HG03457 (cell line): ENCODE data around the gene CDYL2.
"Not testable (repeated sequence)": the region's sequence is repeated elsewhere in the genome, so short reads cannot be mapped to it uniquely, and the experiment has no call there.

ENCODE experiments used
- ATAC-seq: cut with Tn5 transposase; IDR thresholded peaks from one replicate; pipeline ENCODE4 v1.9.1; 2021; ENCODE audit warnings: moderate number of reproducible peaks; ENCODE audit not compliant: unreplicated experiment

Gene CDYL2, protein sequence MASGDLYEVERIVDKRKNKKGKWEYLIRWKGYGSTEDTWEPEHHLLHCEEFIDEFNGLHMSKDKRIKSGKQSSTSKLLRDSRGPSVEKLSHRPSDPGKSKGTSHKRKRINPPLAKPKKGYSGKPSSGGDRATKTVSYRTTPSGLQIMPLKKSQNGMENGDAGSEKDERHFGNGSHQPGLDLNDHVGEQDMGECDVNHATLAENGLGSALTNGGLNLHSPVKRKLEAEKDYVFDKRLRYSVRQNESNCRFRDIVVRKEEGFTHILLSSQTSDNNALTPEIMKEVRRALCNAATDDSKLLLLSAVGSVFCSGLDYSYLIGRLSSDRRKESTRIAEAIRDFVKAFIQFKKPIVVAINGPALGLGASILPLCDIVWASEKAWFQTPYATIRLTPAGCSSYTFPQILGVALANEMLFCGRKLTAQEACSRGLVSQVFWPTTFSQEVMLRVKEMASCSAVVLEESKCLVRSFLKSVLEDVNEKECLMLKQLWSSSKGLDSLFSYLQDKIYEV

DNA sequence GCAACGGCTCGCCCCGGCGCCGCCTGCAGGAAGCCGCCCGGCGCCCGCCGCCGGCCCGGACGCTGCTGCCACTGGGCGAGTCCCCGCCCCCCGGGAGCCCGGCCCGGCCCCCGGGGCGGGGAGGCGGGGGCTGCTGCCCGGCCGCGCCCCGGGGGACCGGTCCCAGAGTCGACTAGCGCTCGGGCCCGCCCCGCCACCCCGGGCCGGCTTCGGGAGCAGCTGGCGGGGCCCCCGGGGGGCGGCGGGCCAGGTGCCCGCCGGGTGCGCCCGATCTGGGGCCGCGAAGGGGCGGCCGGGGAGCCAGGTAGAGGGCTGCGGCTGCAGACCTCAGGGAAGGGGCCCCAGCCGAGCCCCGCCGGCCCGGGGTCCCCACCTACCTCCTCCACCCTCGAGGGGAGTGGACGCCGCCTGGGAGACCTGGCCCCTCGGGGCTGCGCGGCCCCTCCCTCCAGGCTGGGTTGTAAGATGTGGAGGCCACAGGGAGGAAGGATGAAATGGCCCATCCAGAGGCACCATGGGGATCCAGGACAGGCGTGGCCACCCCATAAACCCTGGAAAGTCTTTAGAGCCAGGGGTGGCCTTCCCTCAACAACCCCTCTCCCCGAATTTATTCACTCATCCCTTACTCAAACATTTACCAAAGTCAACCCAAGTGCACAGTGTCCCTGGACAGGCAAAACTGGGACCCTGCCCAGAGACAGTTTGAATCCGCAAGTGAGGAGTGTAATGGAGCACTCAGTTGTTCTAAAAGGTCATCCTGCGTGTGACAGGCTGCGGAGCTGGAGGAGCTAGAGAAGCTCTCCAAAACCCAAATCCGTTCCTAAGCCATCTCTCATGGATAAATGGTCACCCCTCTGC lies at the start of gene CDYL2:
Gene CDYL2, minus strand, starts transcription at position 73 of the 858 bp plus-strand sequence. CDS start 425 bp downstream, outside the sequence.
- peak; percentile 68 for ATAC-seq

- no peak for ATAC-seq
Measured at GRCh38 chr16:80852261-80852872, 48.0 kb upstream of the CDYL2 start.

DNA sequence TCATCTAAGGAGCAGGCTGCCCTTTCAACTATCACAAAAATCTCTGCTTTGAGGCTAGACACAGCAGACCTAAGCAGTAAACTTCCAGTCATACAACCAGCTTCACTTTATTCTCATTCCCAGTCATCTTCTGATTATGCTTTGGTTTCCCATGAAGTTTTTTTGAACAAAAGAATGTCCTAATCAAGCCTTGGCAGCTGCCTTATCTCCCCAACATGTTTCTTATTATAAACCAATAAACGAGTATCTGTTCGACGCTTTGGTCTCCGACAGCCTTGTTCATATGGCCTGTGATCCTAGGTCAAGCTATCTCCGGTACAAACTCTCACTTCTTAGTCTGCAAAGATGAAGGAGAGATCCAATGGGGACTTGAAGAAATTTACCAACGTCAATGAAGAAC lies 47.4 kb upstream of the CDYL2 start:
- no peak for ATAC-seq

- no peak for ATAC-seq
Measured at GRCh38 chr16:80850757-80851156, 46.4 kb upstream of the CDYL2 start.

- ATAC-seq: no peak
Measured at GRCh38 chr16:80848862-80849261, 44.5 kb upstream of the CDYL2 start.

GRCh38 chr16:80846680-80847079 lies 42.3 kb upstream of the CDYL2 start:
- ATAC-seq: no peak

- no peak for ATAC-seq
Measured at GRCh38 chr16:80846275-80846674, 41.9 kb upstream of the CDYL2 start.

DNA sequence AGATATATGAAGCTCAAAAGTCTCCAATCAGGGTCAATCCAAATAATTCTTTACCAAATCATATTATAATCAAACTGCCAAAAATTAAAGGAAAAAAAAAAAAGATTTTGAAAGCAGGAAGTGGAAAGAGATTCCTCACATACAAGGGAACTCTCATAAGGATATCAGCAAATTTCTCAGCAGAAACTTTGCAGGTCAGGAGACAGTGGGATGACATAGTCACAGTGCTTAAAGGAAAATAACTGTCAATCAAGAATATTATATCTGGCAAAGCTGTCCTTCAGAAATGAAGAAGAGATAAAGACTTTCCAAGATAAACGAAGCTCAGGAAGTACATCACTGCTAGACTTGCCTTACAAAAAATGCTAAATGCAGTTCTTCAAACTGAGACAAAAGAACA lies 40.0 kb upstream of the CDYL2 start:
- ATAC-seq: no peak

- ATAC-seq: no peak
Measured at GRCh38 chr16:80841231-80841630, 36.8 kb upstream of the CDYL2 start.

DNA sequence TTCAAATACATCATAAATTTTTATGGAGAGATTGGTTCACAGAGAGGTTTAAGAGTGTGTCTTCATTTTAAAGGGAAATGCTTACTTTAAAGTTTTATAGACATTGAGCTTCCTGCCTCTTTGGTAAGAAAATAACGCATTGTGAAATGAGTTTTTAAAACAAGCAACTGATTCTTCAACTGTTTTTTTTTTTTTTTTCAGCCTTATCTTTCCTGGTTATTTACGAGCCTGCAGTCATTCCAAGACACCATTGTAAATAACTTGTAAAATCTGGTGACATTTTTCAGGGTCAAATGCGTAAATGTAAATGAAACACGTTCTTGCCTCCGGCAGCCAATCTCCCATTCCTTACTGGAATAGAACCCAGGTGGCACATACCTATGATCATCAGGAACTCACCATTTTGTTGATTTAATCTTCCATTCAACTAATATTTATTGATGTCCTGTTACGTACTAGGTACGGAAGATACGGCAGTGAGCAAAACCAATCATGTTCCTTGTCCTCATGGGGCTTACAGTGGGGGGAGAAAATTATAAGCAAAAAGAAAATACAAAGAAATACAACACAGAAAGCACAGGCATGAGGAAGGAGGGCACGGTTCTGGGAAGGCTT lies 33.2 kb upstream of the CDYL2 start:
- ATAC-seq: no peak

GRCh38 chr16:80836846-80837245 lies 32.4 kb upstream of the CDYL2 start:
- ATAC-seq: no peak

- ATAC-seq: no peak
Measured at GRCh38 chr16:80836202-80836601, 31.8 kb upstream of the CDYL2 start.

DNA sequence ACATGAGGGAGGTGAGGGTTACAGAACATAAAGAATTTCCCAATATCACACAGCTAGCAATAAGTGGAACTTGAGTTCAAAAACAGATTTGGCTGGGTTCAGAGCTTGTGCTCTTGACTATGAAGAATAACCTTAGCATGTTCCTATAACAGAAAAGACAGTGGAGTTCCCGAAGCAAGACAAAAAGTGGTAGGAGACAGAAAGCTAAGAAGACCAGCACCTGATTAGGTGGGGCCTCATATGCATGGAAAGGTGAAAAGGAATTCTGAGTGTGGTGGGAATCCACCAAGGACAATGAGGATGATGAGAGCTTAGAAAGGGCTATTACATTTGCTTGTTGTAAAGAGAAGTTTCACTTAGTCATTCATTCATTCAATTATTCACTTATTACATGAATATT lies 26.6 kb upstream of the CDYL2 start:
- no peak for ATAC-seq

GRCh38 chr16:80828495-80828894 lies 24.1 kb upstream of the CDYL2 start:
- ATAC-seq: no peak

DNA sequence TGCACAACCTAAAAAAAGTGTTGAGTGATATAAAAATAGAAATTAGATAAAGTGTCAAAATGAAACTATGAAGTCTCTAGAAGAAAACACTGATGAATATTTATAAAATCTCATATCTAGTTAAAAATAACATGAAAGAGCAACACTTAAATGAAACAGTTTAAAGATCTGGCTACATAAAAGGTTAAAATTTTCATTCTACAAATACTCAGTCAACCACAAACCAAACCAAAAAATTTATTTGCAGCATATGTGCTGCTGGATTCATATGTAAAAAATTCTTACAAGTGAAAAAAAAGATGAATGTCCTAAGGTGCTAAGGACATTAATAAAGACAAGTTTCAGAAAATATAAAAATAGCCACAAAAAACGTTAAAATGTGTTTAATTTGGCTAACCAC lies 22.6 kb upstream of the CDYL2 start:
- ATAC-seq: no peak

- no peak for ATAC-seq
Measured at GRCh38 chr16:80825365-80825758, 21.0 kb upstream of the CDYL2 start.

DNA sequence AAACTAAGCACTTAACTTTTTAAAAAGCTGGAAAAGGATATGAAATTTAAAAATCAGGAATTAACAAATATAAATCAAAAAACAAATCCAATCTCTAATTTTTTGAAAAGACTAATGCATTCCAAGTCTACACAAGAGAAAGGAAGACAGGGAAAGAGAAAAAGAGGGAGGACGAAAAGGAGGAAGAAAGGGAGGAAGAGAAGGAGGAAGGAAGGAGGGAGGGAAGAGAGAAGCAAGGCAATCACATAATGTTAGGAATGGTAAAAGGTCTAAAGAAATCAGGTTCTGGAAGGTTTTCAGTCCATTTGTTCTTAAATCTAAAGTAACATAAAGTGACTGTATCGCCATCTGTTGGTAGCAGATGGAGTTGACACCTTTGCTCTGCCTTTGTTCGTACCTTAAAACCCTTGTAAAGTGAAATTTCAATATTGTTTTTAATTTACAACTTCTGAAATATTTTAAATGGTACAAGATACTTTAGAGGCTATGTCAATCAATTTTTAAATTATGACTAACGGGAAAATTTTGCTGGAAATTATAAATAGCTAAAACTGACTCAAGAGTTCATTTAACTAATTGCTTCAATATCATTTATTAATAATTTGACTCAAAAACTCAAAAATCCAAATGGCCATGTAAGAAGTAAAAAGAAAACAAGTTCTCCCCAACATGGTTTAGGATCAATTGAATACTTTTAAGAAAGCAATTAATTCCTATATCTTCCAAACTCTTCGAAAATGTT lies 20.4 kb upstream of the CDYL2 start:
- ATAC-seq: no peak

DNA sequence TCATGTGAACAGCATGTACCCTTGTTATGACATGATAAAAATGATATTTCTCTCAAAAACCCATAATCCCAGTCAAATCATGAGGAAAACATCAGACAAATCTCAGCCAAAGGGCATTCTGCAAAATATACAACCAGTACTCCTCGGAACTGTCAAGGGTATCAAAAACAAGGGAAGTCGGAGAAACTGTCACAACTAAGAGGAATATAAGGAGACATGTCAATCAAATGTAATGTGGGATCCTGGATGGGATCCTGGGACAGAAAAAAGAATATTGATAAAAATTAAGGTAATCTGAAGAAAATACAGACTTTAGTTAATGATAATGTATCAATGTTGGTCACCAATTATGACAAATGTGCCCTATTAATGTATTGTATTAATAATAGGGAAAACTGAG lies 15.6 kb upstream of the CDYL2 start:
- no peak for ATAC-seq

DNA sequence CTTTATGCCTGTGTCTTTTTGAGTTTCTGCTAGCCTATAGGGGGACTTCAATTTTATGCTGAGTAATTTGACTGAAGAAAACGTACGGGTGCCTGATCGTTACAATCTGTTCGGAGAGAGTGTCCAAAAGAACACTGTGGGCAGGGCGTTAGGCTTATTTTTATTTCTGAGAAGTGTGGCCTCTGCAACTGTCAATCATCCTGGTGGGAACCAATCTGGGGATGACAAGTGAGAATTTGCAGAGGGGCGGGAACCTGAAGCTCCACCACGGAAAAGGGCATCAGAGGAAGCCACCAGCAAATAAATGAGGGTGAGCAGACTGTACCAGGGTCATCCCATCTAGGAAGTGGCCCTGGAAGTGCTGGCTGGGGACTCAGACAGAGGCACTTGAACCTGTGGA lies 12.0 kb upstream of the CDYL2 start:
- no peak for ATAC-seq

DNA sequence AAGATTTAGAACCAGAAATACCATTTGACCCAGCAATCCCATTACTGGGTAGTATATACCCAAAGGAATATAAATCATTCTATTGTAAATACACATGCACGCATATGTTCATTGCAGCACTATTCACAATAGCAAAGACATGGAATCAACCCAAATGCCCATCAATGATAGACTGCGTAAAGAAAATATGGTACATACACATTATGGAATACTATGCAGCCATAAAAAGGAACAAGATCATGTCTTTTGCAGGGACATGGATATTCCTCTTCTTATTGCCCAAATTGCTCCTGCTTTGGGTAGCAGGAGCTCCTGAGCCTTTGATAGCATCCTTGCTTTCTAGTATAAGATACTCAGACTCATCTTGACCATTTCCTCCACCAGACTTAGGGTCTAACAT lies 10.9 kb upstream of the CDYL2 start:
- ATAC-seq: not testable (repeated sequence)
